Measurements from ENCODE around the gene ACO1.

DNA sequence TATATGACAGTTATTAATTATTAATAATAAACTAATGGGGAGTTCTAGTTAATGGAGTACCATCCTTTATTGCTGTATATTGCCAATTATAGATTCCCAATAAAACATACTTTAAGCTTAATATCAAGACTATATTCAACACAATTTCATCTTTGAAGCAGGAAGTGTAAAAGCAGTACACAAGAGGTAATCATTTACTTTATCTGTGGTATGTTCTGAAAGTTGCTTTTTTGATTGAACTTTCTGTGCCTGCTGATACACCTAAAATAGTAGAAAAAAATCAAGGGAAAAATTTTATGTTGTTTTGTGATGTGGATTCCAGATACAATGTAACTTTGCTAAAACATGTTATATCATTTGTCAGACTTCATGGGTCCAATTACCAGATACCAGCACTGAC, 58.0 kb downstream of the ACO1 start:
- TF ChIP-seq POLR2A (IDR thresholded peaks at IDR 0.05; ENCODE audit: low read depth, low read length), result no peak
- TF ChIP-seq POLR2AphosphoS5 (IDR thresholded peaks at IDR 0.05; ENCODE audit: low read depth, low read length), result no peak
